ENCODE measurements around the gene C2. TPM values are rescaled to one million over a fixed set of nuclear protein-coding genes. Genes with fewer than 3 reads are reported as not detected.
"Not testable (repeated sequence)": the region's sequence is repeated elsewhere in the genome, so short reads cannot be mapped to it uniquely, and the experiment has no call there.

Gene C2
- total and polyA plus RNA-seq, 4 donors: 5.6 to 46.6 (median 18.7) TPM

DNA sequence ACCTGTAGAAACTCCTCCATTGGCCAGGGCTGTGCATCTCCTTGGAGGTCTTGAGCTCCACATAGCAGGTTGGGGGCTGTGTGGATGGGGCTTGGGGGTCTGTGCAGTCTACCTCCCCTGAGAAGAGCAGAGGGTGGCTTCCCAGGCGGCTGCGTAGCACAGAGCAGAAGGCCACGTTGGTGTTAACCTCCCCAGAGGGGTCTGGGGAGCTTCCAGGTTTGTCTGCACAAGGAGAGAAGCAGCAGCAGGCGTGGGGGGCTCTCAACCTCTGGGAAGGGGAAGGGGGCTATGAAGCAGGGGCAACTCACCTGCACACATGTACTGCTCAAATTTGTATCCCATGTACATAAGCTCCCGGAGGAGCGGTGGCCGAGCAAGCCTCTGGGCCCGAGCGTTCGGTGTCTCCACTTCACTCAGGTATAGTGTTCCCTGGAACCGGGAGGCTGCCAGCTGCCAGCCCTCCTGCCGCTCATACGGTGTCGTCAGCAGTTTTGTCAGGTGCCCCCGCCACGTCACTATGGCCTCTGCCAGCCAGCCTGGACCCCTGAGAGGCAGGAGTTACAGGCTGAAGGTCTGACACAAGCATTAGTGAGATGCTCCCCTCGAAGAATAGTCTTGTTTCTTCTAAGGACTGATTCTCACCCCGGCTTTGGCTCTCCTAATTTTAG, 43.2 kb downstream of the C2 start:
- Histone ChIP-seq H3K27me3 (ENCODE audit: control insufficient read depth in 1 of 2, insufficient read depth in 2 of 2, low read length in 1 of 2) (no peaks in the 10 kb centered on the region), H3K9me3 (ENCODE audit: control insufficient read depth, low read length) (no peaks in the 10 kb centered on the region), H3K27ac (ENCODE audit: low read depth in 1 of 2, low read length in 2 of 2) (peak overlapping the region in 1 of 2 donors; percentile 85), H3K36me3 (ENCODE audit: control insufficient read depth in 1 of 2, insufficient read depth in 2 of 2, low read length in 1 of 2) (peaks cover 0 to 13% of the 10 kb centered on the region in 2 donors), H3K4me1 (ENCODE audit: control insufficient read depth in 1 of 2, insufficient read depth in 2 of 2, low read length in 2 of 2) (no peaks in the 10 kb centered on the region), H3K4me3 (ENCODE audit: low read length in 2 of 2) (peak overlapping the region in 1 of 2 donors; percentile 70)
- 60% methylated on average over 16 to 18 of the region's 18 CpGs for WGBS, 2 donors
- ATAC-seq (ENCODE audit: low FRiP score): no peak
- DNase-seq: peak; percentile 52 to 77
- intact Hi-C loops (cut with DNase I): loop anchor here in 1 of 2 donors (10.0 kb wide), 1 partner anchor 204 kb away; the partner anchor contains the start of genes AGPAT1 and RNF5

DNA sequence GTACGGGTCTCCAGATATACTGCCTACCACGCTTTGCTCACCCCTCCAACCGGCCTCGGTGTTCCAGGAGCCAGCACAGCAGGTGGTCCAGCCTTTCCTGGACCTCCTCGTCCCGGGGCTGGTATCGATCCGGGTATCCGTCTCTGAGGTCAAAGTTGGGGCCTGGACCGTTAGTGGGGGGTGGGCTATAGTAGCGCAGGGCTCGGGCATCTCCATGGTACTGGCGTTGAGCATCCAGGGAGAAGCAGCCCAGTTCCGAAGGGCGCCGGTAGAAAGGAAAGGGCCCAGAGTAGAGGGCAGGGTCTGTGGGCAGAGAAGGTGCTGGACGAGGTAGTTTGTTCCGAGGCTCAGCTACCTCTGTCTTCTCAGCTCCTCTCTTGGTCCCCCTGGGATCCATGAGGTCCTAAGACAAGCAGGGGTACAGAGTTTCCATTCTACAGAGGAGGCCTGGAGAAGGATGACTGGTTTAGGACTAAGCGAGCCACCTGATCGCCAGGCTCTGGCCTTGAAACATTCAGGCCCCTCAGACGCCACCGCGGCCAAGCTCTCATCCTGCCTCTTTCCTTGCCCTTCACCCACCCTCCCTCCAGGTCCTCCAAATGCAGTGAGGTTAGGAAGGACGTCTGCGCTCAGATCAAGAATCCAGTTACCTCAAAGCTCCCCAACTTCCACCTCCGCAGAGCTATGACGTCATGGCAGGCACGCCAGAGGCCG, 43.9 kb downstream of the C2 start:
- H3K27me3 ChIP-seq (ENCODE audit: control insufficient read depth in 1 of 2, insufficient read depth in 2 of 2, low read length in 1 of 2): no peaks in the 10 kb centered on the region
- WGBS, 2 donors: 15 to 18% methylated on average over 29 of the region's 29 CpGs
- intact Hi-C loops (cut with DNase I): loop anchor here in 1 of 2 donors (10.0 kb wide), 1 partner anchor 203 kb away; the partner anchor contains the start of genes AGPAT1 and RNF5
- no peaks in the 10 kb centered on the region for H3K4me1 ChIP-seq (ENCODE audit: control insufficient read depth in 1 of 2, insufficient read depth in 2 of 2, low read length in 2 of 2)
- DNase-seq (peak; percentile 49 to 78), ATAC-seq (ENCODE audit: low FRiP score) (no peak)
- H3K27ac ChIP-seq (ENCODE audit: low read depth in 1 of 2, low read length in 2 of 2): peak overlapping the region; percentile 83 to 85
- H3K36me3 ChIP-seq (ENCODE audit: control insufficient read depth in 1 of 2, insufficient read depth in 2 of 2, low read length in 1 of 2): peaks cover 0 to 12% of the 10 kb centered on the region in 2 donors
- peak overlapping the region; percentile 7 to 70 for H3K4me3 ChIP-seq (ENCODE audit: low read length in 2 of 2)
- H3K9me3 ChIP-seq (ENCODE audit: control insufficient read depth, low read length): no peaks in the 10 kb centered on the region

DNA sequence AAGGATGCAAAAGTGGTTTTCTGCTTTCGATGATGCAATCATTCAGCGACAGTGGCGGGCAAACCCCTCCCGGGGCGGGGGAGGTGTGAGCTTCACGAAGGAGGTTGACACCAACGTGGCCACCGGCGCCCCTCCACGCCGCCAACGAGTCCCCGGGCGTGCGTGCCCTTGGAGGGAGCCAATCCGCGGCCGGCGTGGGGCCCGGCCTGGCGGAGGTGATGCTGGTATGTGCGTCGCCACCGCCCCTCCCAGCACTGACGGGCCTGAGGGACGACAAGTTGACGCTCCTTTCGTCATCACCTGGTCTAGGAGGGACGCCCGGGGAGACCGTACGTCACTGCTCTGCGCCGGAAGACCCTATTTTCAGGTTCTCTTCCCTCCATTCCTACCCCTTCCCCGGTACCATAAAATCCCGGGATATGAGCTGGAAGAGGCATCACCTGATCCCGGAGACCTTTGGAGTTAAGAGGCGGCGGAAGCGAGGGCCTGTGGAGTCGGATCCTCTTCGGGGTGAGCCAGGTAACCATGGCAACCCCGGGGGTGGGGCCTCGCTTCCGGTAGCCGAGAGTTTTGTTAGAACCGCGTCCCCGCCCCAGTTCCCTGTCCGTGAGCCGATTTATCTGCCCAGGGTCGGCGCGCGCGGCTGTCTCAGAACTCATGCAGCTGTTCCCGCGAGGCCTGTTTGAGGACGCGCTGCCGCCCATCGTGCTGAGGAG, 44.6 kb downstream of the C2 start, which contains the start of gene DXO:
Gene DXO, minus strand, starts transcription at position 146 of the 716 bp plus-strand sequence. CDS start 463 bp downstream, outside the sequence.
- DNase-seq: peak; percentile 98
- intact Hi-C loops (cut with DNase I): loop anchor here in 1 of 2 donors (1.0 to 10.0 kb wide), 2 partner anchors 13 to 203 kb away; partner anchors contain the start of genes AGPAT1, RNF5 and SKIC2
- H3K27me3 ChIP-seq (ENCODE audit: control insufficient read depth in 1 of 2, insufficient read depth in 2 of 2, low read length in 1 of 2): no peaks in the 10 kb centered on the region
- peaks cover 0 to 9% of the 10 kb centered on the region in 2 donors for H3K36me3 ChIP-seq (ENCODE audit: control insufficient read depth in 1 of 2, insufficient read depth in 2 of 2, low read length in 1 of 2)
- H3K9me3 ChIP-seq (ENCODE audit: control insufficient read depth, low read length): no peaks in the 10 kb centered on the region
- no peaks in the 10 kb centered on the region for H3K4me1 ChIP-seq (ENCODE audit: control insufficient read depth in 1 of 2, insufficient read depth in 2 of 2, low read length in 2 of 2)
- peak; percentile 96 for ATAC-seq (ENCODE audit: low FRiP score)
- 0% methylated on average over 62 of the region's 62 CpGs for WGBS, 2 donors
- peak within 1 kb of the TSS; percentile 83 to 85 for H3K27ac ChIP-seq (ENCODE audit: low read depth in 1 of 2, low read length in 2 of 2)
- peak within 1 kb of the TSS; percentile 40 to 70 for H3K4me3 ChIP-seq (ENCODE audit: low read length in 2 of 2)

DNA sequence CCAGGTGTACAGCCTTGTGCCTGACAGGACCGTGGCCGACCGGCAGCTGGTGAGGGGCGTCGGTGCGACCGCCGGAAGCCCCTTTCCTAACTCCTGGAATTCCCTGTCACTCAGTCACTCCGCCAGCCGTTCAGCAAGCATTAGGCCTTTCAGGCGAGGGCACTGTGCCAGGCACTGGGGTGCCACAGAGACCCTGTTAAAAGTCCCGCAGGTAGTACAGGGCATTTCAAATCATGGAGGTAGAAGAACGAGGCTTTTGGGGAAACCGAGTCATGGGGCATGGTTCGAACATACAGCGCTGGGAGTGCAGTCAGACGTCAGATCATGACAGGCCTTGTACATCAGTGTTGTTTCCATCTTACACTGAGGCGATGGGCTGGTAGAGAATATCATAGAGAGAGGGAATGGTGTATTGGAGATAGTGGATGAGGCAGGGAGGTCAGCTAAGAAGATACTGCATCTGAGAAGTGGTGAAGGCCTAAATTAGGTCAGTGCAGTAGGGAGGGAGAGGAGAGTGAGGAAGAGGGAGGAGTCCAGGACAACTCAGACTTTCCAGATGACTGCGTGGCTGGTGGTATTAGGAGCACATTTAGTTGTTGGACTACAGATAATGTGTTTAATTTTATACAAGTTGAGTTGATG, 45.3 kb downstream of the C2 start:
- Histone ChIP-seq H3K27me3 (ENCODE audit: control insufficient read depth in 1 of 2, insufficient read depth in 2 of 2, low read length in 1 of 2) (no peaks in the 10 kb centered on the region), H3K27ac (ENCODE audit: low read depth in 1 of 2, low read length in 2 of 2) (peak overlapping the region; percentile 10 to 85), H3K4me3 (ENCODE audit: low read length in 2 of 2) (peak overlapping the region; percentile 40 to 70), H3K36me3 (ENCODE audit: control insufficient read depth in 1 of 2, insufficient read depth in 2 of 2, low read length in 1 of 2) (peaks cover 0 to 5% of the 10 kb centered on the region in 2 donors), H3K9me3 (ENCODE audit: control insufficient read depth, low read length) (no peaks in the 10 kb centered on the region), H3K4me1 (ENCODE audit: control insufficient read depth in 1 of 2, insufficient read depth in 2 of 2, low read length in 2 of 2) (no peaks in the 10 kb centered on the region)
- 4 to 6% methylated on average over 19 of the region's 19 CpGs for WGBS, 2 donors
- intact Hi-C loops (cut with DNase I): loop anchor here in 1 of 2 donors (1.0 to 10.0 kb wide), 2 partner anchors 14 to 202 kb away; partner anchors contain the start of genes AGPAT1, RNF5 and SKIC2
- DNase-seq (peak in 1 of 2 donors; percentile 27), ATAC-seq (ENCODE audit: low FRiP score) (no peak)

DNA sequence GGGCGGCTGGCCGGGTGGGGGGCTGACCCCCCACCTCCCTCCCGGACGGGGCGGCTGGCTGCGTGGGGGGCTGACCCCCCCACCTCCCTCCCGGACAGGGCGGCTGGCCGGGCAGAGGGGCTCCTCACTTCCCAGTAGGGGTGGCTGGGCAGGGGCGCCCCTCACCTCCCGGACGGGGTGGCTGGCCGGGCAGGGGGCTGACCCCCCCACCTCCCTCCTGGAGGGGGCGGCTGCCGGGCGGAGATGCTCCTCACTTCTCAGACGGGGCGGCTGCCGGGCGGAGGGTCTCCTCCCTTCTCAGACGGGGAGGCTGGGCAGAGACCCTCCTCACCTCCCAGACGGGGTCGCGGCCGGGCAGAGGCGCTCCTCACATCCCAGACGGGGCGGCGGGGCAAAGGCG, 48.5 kb downstream of the C2 start:
- ATAC-seq (ENCODE audit: low FRiP score); H3K36me3 ChIP-seq (ENCODE audit: control insufficient read depth in 1 of 2, insufficient read depth in 2 of 2, low read length in 1 of 2); H3K9me3 ChIP-seq (ENCODE audit: control insufficient read depth, low read length); H3K4me1 ChIP-seq (ENCODE audit: control insufficient read depth in 1 of 2, insufficient read depth in 2 of 2, low read length in 2 of 2); H3K27me3 ChIP-seq (ENCODE audit: control insufficient read depth in 1 of 2, insufficient read depth in 2 of 2, low read length in 1 of 2); H3K27ac ChIP-seq (ENCODE audit: low read depth in 1 of 2, low read length in 2 of 2); H3K4me3 ChIP-seq (ENCODE audit: low read length in 2 of 2): not testable (repeated sequence)
- WGBS, 2 donors: 95 to 96% methylated on average over 14 to 30 of the region's 30 CpGs
- peak; percentile 44 to 49 for DNase-seq
- intact Hi-C loops (cut with DNase I): loop anchor here in 1 of 2 donors (10.0 kb wide), 1 partner anchor 199 kb away; the partner anchor contains the start of genes AGPAT1 and RNF5

DNA sequence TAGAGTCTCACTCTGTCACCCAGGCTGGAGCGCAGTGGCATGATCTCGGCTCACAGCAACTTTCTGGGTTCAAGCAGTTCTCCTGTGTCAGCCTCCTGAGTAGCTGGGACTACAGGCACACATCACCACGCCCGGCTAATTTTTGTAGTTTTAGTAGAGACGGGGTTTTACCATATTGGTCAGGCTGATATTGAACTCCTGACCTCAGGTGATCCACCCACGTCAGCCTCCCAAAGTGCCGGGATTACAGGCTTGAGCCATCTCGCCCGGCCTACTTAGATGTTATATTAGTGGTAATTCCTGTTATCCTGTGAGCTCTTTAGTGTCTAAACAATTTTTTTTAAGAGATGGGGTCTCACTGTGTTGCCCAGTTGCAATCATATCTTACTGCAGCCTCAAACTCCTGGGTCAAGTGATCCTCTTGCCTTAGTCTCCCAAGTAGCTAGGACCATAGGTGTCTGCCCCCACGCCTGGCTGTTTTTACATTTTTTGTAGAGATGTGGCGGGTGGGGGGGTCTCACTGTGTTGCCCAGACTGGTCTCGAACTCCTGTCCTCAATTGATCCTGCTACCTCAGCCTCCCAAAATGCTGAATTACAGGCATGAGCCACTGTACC, 50.4 kb downstream of the C2 start:
- intact Hi-C loops (cut with DNase I): loop anchor here in 1 of 2 donors (10.0 kb wide), 1 partner anchor 197 kb away; the partner anchor contains the start of genes AGPAT1 and RNF5
- no peaks in the 10 kb centered on the region for H3K27me3 ChIP-seq (ENCODE audit: control insufficient read depth in 1 of 2, insufficient read depth in 2 of 2, low read length in 1 of 2)
- ATAC-seq (ENCODE audit: low FRiP score): no peak
- H3K27ac ChIP-seq (ENCODE audit: low read depth in 1 of 2, low read length in 2 of 2): no peak overlapping the region
- H3K9me3 ChIP-seq (ENCODE audit: control insufficient read depth, low read length): no peaks in the 10 kb centered on the region
- no peaks in the 10 kb centered on the region for H3K4me1 ChIP-seq (ENCODE audit: control insufficient read depth in 1 of 2, insufficient read depth in 2 of 2, low read length in 2 of 2)
- WGBS, 2 donors: 94 to 95% methylated on average over 12 of the region's 12 CpGs
- DNase-seq: peak; percentile 15 to 27
- peaks cover 0 to 5% of the 10 kb centered on the region in 2 donors for H3K36me3 ChIP-seq (ENCODE audit: control insufficient read depth in 1 of 2, insufficient read depth in 2 of 2, low read length in 1 of 2)
- no peak overlapping the region for H3K4me3 ChIP-seq (ENCODE audit: low read length in 2 of 2)

DNA sequence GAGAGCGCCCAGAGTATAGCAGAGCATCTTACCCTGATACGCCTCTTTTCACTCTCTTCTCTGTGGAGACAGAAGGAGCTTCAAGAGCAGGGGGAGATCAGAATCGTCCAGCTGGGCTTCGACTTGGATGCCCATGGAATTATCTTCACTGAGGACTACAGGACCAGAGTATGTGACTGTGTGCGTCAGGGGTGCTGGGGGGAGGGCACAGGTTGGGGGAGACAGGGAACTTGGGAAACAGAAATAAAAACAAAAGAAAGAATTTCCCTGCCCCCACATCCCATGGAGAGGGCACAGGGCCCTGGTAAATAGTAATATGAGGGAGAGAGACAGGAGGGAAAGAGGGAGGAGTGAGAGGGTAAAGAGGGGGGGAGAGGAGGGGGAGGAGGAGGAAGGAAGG, 51.3 kb downstream of the C2 start:
- intact Hi-C loops (cut with DNase I): loop anchor here in 1 of 2 donors (10.0 kb wide), 1 partner anchor 196 kb away; the partner anchor contains the start of genes AGPAT1 and RNF5
- Histone ChIP-seq H3K27ac (ENCODE audit: low read depth in 1 of 2, low read length in 2 of 2) (no peak overlapping the region), H3K27me3 (ENCODE audit: control insufficient read depth in 1 of 2, insufficient read depth in 2 of 2, low read length in 1 of 2) (no peaks in the 10 kb centered on the region), H3K36me3 (ENCODE audit: control insufficient read depth in 1 of 2, insufficient read depth in 2 of 2, low read length in 1 of 2) (peaks cover 0 to 5% of the 10 kb centered on the region in 2 donors), H3K9me3 (ENCODE audit: control insufficient read depth, low read length) (no peaks in the 10 kb centered on the region), H3K4me1 (ENCODE audit: control insufficient read depth in 1 of 2, insufficient read depth in 2 of 2, low read length in 2 of 2) (no peaks in the 10 kb centered on the region), H3K4me3 (ENCODE audit: low read length in 2 of 2) (no peak overlapping the region)
- WGBS, 2 donors: 80 to 90% methylated on average over 5 of the region's 5 CpGs
- DNase-seq (peak; percentile 9 to 24), ATAC-seq (ENCODE audit: low FRiP score) (no peak)
